GM12878 (cell line): ENCODE measurements around the gene MTAP. TPM values are rescaled to one million over a fixed set of nuclear protein-coding genes. Genes with fewer than 3 reads are reported as not detected.

Experiments
- ATAC-seq: fragments of 200-7000 bp; cut with Tn5 transposase; 3 replicates; pipeline ENCODE4 v1.9.1; 2020; ENCODE audit warnings: mild to moderate bottlenecking, moderate library complexity
- BruUV-seq: library from RNA; stranded (reverse); fragments of 400-500 nt; replicated peaks from 2 replicates; lab custom pipeline; 2021; lab: Mats Ljungman, UMichigan
- CTCF ChIA-PET: fragments of 300-600 bp; sonication (Branson Sonifier 250); formaldehyde crosslinking; extraction: SDS; loops from one replicate; lab custom pipeline; 2021; ENCODE audit warnings: inconsistent platforms; lab: Yijun Ruan, JAX
- POLR2A ChIA-PET: fragments of 350-600 bp; formaldehyde crosslinking; extraction: SDS; loops from one replicate; lab custom pipeline; 2021; ENCODE audit warnings: inconsistent platforms; lab: Charles Lee
- RAD21 ChIA-PET: fragments of 300-600 bp; sonication (Branson Sonifier 250); formaldehyde crosslinking; loops from one replicate; lab custom pipeline; 2023; ENCODE audit warnings: antibody characterized with exemption; ENCODE audit not compliant: unreplicated experiment; lab: Charles Lee
- SMC1A ChIA-PET: fragments of 300-600 bp; sonication (Branson Sonifier 250); formaldehyde crosslinking; loops from one replicate; lab custom pipeline; 2023; ENCODE audit not compliant: unreplicated experiment, uncharacterized antibody; lab: Charles Lee
- DNase-seq: peaks from one replicate; pipeline ENCODE4 v3.0.0-alpha.2; 2011; ENCODE audit warnings: low read depth, low spot score
- FAIRE-seq: peaks from 3 replicates; lab custom pipeline; 2011; peaks lifted over from hg19 to GRCh38; lab: Jason Lieb, UNC
- H2AFZ ChIP-seq: 2 replicates; pipeline ENCODE4 v1.6.0; 2011; ENCODE audit warnings: low read depth, low read length, control low read depth; ENCODE audit not compliant: control insufficient read depth
- H3K27ac ChIP-seq: 2 replicates; pipeline ENCODE4 v1.5.1; 2011; ENCODE audit warnings: control low read depth; ENCODE audit not compliant: control insufficient read depth, insufficient read depth
- H3K27me3 ChIP-seq, 2 experiments: replicated peaks in 1 of 2; 2 replicates each; pipeline versions ENCODE4 v1.6.0 to v1.6.1; 2011; ENCODE audit warnings: low read length in 1 of 2; ENCODE audit not compliant: control insufficient read depth in 2 of 2, insufficient read depth in 2 of 2
- H3K36me3 ChIP-seq, 2 experiments: 2 replicates each; pipeline ENCODE4 v1.5.1; 2011; ENCODE audit warnings: low read length in 1 of 2; ENCODE audit not compliant: control insufficient read depth in 2 of 2, insufficient read depth in 2 of 2
- H3K4me1 ChIP-seq: 2 replicates; pipeline ENCODE4 v1.6.1; 2011; ENCODE audit warnings: mild to moderate bottlenecking, low read length, moderate library complexity, mixed read lengths; ENCODE audit not compliant: control insufficient read depth, insufficient read depth
- H3K4me2 ChIP-seq: 2 replicates; pipeline ENCODE4 v1.6.0; 2011; ENCODE audit warnings: control low read depth; ENCODE audit not compliant: control insufficient read depth, insufficient read depth
- H3K4me3 ChIP-seq: fragments of 200-600 bp; sonication (generic); 2 replicates; pipeline ENCODE4 v1.5.1; 2016
- H3K79me2 ChIP-seq: 2 replicates; pipeline ENCODE4 v1.6.0; 2011; ENCODE audit warnings: low read length; ENCODE audit not compliant: control insufficient read depth, insufficient read depth
- H3K9ac ChIP-seq: 2 replicates; pipeline ENCODE4 v1.8.0; 2011; ENCODE audit warnings: low read length, control low read depth, mixed read lengths; ENCODE audit not compliant: control insufficient read depth, insufficient read depth
- H3K9me3 ChIP-seq: replicated peaks from 3 replicates; pipeline ENCODE4 v1.5.1; 2011; ENCODE audit warnings: mild to moderate bottlenecking, low read length; ENCODE audit not compliant: control insufficient read depth, insufficient read depth
- H4K20me1 ChIP-seq: 2 replicates; pipeline ENCODE4 v1.6.0; 2011; ENCODE audit not compliant: control insufficient read depth, insufficient read depth
- CBX3 ChIP-seq: fragments of 200-600 bp; sonication (generic); IDR thresholded peaks from 2 replicates; pipeline ENCODE4 v1.6.1; 2016; ENCODE audit warnings: low read depth, borderline replicate concordance
- CHD1 ChIP-seq: IDR thresholded peaks from 2 replicates; pipeline ENCODE4 v1.6.1; 2012; ENCODE audit warnings: low read depth, low read length, improper control_type of control experiment
- CTCF ChIP-seq, 3 experiments: IDR thresholded peaks in 2 of 3; conservative IDR thresholded peaks in 1 of 3; 2 replicates each; pipeline ENCODE4 v1.5.1; 2011; ENCODE audit warnings: low read depth in 3 of 3, low read length in 3 of 3, mild to moderate bottlenecking in 3 of 3, control low read depth in 2 of 3, moderate library complexity in 2 of 3, inconsistent platforms in 1 of 3, mixed read lengths in 1 of 3; ENCODE audit not compliant: control insufficient read depth in 2 of 3, insufficient read depth in 1 of 3; ENCODE audit errors: extremely low read depth in 1 of 3
- GATAD2B ChIP-seq: fragments of 450-650 bp; conservative IDR thresholded peaks from 2 replicates; pipeline ENCODE4 v1.6.1; 2017; ENCODE audit warnings: low read depth, mild to moderate bottlenecking, moderate library complexity
- PML ChIP-seq: IDR thresholded peaks from 2 replicates; pipeline ENCODE4 v1.6.1; 2012; ENCODE audit warnings: low read length, inconsistent platforms
- RCOR1 ChIP-seq: conservative IDR thresholded peaks from 2 replicates; pipeline ENCODE4 v1.6.1; 2012; ENCODE audit warnings: low read depth, low read length, improper control_type of control experiment
- RUNX3 ChIP-seq: IDR thresholded peaks from 2 replicates; pipeline ENCODE4 v1.6.1; 2012; ENCODE audit warnings: low read length, inconsistent platforms
- SP1 ChIP-seq: IDR thresholded peaks from one replicate; pipeline ENCODE4 v1.6.1; 2011; ENCODE audit warnings: low read depth, low read length
- TCF7 ChIP-seq: IDR thresholded peaks from 2 replicates; pipeline ENCODE4 v1.6.1; 2014; ENCODE audit warnings: antibody characterized with exemption, borderline replicate concordance
- USF2 ChIP-seq: IDR thresholded peaks from 2 replicates; pipeline ENCODE4 v1.6.1; 2011; ENCODE audit warnings: low read depth, low read length, improper control_type of control experiment, borderline replicate concordance
- WGBS: methylation state at CpG from one replicate; pipeline ENCODE4 v1.1.6; 2016; ENCODE audit warnings: low lambda C conversion rate; ENCODE audit not compliant: insufficient replicate concordance, insufficient coverage; ENCODE audit errors: missing lambda C conversion rate; 5-methylcytosine and 5-hydroxymethylcytosine counted together
- in situ Hi-C: fragments of 300-500 bp; cut with MboI; formaldehyde crosslinking; loops from 9 replicates; pipeline ENCODE4 v1.14.3; 2018; ENCODE audit warnings: mixed read lengths
- intact Hi-C: fragments of 100-400 bp; cut with micrococcal nuclease; formaldehyde crosslinking; loops from one replicate; pipeline ENCODE4 v1.14.2; 2022; ENCODE audit not compliant: unreplicated experiment
- polyA plus RNA-seq, 11 experiments: library from polyadenylated mRNA; depleted of rRNA in 4 of 11; unstranded in 6 of 11; stranded (reverse) in 5 of 11; fragments of >200 nt; fragmentation: Nextera tagmentation in 4 of 11; fragmentation: Illumina TruSeq in 1 of 11; extraction: Ambion mirVana in 4 of 11; extraction: Trizol in 1 of 11; gene quantifications; 1 replicate in 1 of 11; 2 replicates in 10 of 11; pipeline versions ENCODE4 v1.2.1 to v1.2.3, GENCODE V29; 2011 to 2016; ENCODE audit warnings: inconsistent platforms in 2 of 11, missing spikeins in 2 of 11, low read depth in 1 of 11
- total RNA-seq, 4 experiments: library from RNA; depleted of rRNA in 3 of 4; stranded (reverse); fragments of >200 nt in 3 of 4; fragmentation: Illumina TruSeq in 1 of 4; extraction: Trizol in 1 of 4; gene quantifications; 2 replicates each; pipeline versions ENCODE4 v1.2.1 to v1.2.3, GENCODE V29; 2013 to 2021
- TF ChIP-seq, protein P1 (sequence below): fragments of 450-650 bp; formaldehyde crosslinking; IDR thresholded peaks from 2 replicates; pipeline ENCODE4 v1.4.0; 2020; ENCODE audit warnings: mild to moderate bottlenecking, moderate library complexity
- TF ChIP-seq, protein P2 (sequence below): fragments of 450-650 bp; IDR thresholded peaks from 2 replicates; pipeline ENCODE4 v1.6.1; 2017; ENCODE audit warnings: mild to moderate bottlenecking, moderate library complexity

Gene MTAP
- total and polyA plus RNA-seq, 10 of the 15 experiments (the other 5 are each of a cell fraction or from before 2014, with no cell fraction given), result 16.4 to 29.9 (median 22.6) TPM

DNA sequence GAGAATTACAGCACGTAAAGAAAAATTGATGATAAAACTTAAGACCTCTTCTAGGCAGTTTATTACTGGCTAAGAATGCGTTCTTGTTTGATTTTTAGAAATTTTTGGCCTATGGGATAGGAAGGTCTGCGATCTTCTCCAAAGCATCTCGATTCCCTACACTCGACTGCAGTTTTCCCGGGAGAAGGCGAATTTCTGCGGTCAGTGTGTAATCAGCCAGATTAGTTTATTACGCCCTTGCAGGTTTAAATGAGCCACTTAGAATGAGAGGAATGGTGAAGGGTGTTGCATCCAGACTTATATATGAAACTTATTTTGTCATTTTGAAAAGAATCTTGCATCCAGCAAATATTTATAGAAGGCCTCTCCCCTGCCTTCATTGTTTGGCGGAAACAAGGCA, 1.2 kb downstream of the MTAP start:
- CTCF ChIA-PET, result interaction anchor here (1.0 to 3.3 kb wide), 2 partner anchors 9 to 187 kb away, joined by 3 to 15 read pairs; no protein-coding TSS in a partner anchor
- FAIRE-seq (no peak), ATAC-seq (no peak), DNase-seq (no peak)
- in situ Hi-C loops, result no loop called here
- TSS peak; percentile 57 for BruUV-seq
- Histone ChIP-seq H3K36me3 (peaks cover 0 to 8% of the 10 kb centered on the region in 2 experiments; a peak in 1 of 4 replicates), H4K20me1 (no peaks in the 10 kb centered on the region; the same call in 1 of the 2 replicates), H2AFZ (peak overlapping the region; percentile 95), H3K4me3 (peak overlapping the region; percentile 84), H3K4me2 (peak overlapping the region; percentile 98), H3K27me3 (peaks cover 0 to 7% of the 10 kb centered on the region in 2 experiments; a peak in 1 of 4 replicates), H3K9ac (peak overlapping the region; percentile 73), H3K4me1 (peaks cover 29% of the 10 kb centered on the region), H3K9me3 (no peaks in the 10 kb centered on the region), H3K79me2 (peaks cover 41% of the 10 kb centered on the region), H3K27ac (peak overlapping the region; percentile 61)
- WGBS, result 68% methylated on average over 10 of the region's 10 CpGs
- SMC1A ChIA-PET, result interaction anchor here (0.9 to 1.8 kb wide), 4 partner anchors 9 to 478 kb away, joined by 3 to 8 read pairs (median 3); no protein-coding TSS in a partner anchor
- intact Hi-C loops, result no loop called here
- RAD21 ChIA-PET, result interaction anchor here (0.8 to 1.3 kb wide), 3 partner anchors 10 to 236 kb away, joined by 3 to 4 read pairs (median 3); no protein-coding TSS in a partner anchor
- POLR2A ChIA-PET, result no interaction called here
- no peak for TF ChIP-seq SP1
- no peak for TF ChIP-seq USF2
- TF ChIP-seq CTCF (IDR thresholded peaks at IDR 0.05 in 2 of 3, conservative IDR thresholded peaks at IDR 0.05 in 1 of 3; ENCODE audit: control insufficient read depth in 2 of 3, extremely low read depth in 1 of 3, insufficient read depth in 1 of 3, low read depth in 3 of 3, low read length in 3 of 3), result no peak
- no peak for TF ChIP-seq TCF7
- no peak for TF ChIP-seq PML
- TF ChIP-seq RCOR1, result no peak
- TF ChIP-seq, protein P1, sequence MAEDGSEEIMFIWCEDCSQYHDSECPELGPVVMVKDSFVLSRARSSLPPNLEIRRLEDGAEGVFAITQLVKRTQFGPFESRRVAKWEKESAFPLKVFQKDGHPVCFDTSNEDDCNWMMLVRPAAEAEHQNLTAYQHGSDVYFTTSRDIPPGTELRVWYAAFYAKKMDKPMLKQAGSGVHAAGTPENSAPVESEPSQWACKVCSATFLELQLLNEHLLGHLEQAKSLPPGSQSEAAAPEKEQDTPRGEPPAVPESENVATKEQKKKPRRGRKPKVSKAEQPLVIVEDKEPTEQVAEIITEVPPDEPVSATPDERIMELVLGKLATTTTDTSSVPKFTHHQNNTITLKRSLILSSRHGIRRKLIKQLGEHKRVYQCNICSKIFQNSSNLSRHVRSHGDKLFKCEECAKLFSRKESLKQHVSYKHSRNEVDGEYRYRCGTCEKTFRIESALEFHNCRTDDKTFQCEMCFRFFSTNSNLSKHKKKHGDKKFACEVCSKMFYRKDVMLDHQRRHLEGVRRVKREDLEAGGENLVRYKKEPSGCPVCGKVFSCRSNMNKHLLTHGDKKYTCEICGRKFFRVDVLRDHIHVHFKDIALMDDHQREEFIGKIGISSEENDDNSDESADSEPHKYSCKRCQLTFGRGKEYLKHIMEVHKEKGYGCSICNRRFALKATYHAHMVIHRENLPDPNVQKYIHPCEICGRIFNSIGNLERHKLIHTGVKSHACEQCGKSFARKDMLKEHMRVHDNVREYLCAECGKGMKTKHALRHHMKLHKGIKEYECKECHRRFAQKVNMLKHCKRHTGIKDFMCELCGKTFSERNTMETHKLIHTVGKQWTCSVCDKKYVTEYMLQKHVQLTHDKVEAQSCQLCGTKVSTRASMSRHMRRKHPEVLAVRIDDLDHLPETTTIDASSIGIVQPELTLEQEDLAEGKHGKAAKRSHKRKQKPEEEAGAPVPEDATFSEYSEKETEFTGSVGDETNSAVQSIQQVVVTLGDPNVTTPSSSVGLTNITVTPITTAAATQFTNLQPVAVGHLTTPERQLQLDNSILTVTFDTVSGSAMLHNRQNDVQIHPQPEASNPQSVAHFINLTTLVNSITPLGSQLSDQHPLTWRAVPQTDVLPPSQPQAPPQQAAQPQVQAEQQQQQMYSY (CRISPR knock-in tag), result no peak
- no peak for TF ChIP-seq CHD1
- TF ChIP-seq, protein P2, sequence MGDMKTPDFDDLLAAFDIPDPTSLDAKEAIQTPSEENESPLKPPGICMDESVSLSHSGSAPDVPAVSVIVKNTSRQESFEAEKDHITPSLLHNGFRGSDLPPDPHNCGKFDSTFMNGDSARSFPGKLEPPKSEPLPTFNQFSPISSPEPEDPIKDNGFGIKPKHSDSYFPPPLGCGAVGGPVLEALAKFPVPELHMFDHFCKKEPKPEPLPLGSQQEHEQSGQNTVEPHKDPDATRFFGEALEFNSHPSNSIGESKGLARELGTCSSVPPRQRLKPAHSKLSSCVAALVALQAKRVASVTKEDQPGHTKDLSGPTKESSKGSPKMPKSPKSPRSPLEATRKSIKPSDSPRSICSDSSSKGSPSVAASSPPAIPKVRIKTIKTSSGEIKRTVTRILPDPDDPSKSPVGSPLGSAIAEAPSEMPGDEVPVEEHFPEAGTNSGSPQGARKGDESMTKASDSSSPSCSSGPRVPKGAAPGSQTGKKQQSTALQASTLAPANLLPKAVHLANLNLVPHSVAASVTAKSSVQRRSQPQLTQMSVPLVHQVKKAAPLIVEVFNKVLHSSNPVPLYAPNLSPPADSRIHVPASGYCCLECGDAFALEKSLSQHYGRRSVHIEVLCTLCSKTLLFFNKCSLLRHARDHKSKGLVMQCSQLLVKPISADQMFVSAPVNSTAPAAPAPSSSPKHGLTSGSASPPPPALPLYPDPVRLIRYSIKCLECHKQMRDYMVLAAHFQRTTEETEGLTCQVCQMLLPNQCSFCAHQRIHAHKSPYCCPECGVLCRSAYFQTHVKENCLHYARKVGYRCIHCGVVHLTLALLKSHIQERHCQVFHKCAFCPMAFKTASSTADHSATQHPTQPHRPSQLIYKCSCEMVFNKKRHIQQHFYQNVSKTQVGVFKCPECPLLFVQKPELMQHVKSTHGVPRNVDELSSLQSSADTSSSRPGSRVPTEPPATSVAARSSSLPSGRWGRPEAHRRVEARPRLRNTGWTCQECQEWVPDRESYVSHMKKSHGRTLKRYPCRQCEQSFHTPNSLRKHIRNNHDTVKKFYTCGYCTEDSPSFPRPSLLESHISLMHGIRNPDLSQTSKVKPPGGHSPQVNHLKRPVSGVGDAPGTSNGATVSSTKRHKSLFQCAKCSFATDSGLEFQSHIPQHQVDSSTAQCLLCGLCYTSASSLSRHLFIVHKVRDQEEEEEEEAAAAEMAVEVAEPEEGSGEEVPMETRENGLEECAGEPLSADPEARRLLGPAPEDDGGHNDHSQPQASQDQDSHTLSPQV, result no peak
- no peak for TF ChIP-seq RUNX3
- no peak for TF ChIP-seq GATAD2B
- no peak for TF ChIP-seq CBX3
